Upper lobe of left lung (tissue), 6 donors: Measurements from ENCODE around the gene UBE2J2. TPM values are rescaled to one million over a fixed set of nuclear protein-coding genes. Genes with fewer than 3 reads are reported as not detected.

ENCODE experiments used
- ATAC-seq, 2 donors: fragments of 200-7000 bp; cut with Tn5 transposase; one replicate each; pipeline ENCODE4 v1.9.1; 2022; ENCODE audit warnings: mild to moderate bottlenecking in 2 of 2, moderate library complexity in 2 of 2; ENCODE audit not compliant: low FRiP score in 2 of 2
- DNase-seq, 2 donors: peaks; one replicate each; pipeline ENCODE4 v3.0.0-alpha.2; 2019 to 2020
- H3K27ac ChIP-seq, 4 donors: fragments of 200-600 bp; sonication (generic); one replicate each; pipeline ENCODE4 v1.5.1; 2016 to 2019
- H3K27me3 ChIP-seq, 4 donors: fragments of 200-600 bp; sonication (generic); one replicate each; pipeline ENCODE4 v1.5.1; 2017 to 2019
- H3K36me3 ChIP-seq, 4 donors: fragments of 200-600 bp; sonication (generic); one replicate each; pipeline ENCODE4 v1.5.1; 2016 to 2019
- H3K4me1 ChIP-seq, 4 donors: fragments of 200-600 bp; sonication (generic); one replicate each; pipeline ENCODE4 v1.5.1; 2018 to 2019
- H3K4me3 ChIP-seq, 4 donors: fragments of 200-600 bp; sonication (generic); one replicate each; pipeline ENCODE4 v1.5.1; 2017 to 2019; ENCODE audit warnings: mild to moderate bottlenecking in 2 of 4, moderate library complexity in 1 of 4
- H3K9me3 ChIP-seq, 4 donors: fragments of 200-600 bp; sonication (generic); one replicate each; pipeline ENCODE4 v1.5.1; 2018 to 2019
- EP300 ChIP-seq, 4 donors: sonication (generic); formaldehyde crosslinking; IDR thresholded peaks; one replicate each; pipeline ENCODE4 v1.5.1; 2017; ENCODE audit warnings: antibody characterized with exemption in 4 of 4, control low read depth in 2 of 4
- POLR2A ChIP-seq, 4 donors: fragments of 450-650 bp; IDR thresholded peaks; one replicate each; pipeline ENCODE4 v1.5.1; 2016 to 2017; ENCODE audit warnings: antibody characterized with exemption in 4 of 4, mild to moderate bottlenecking in 2 of 4
- POLR2AphosphoS5 ChIP-seq, 2 donors: sonication (generic); formaldehyde crosslinking; IDR thresholded peaks; one replicate each; pipeline ENCODE4 v1.5.1; 2017; ENCODE audit warnings: antibody characterized with exemption in 2 of 2
- WGBS, 2 donors: methylation state at CpG; one replicate each; pipeline ENCODE4 v1.1.5; 2017 to 2018; 5-methylcytosine and 5-hydroxymethylcytosine counted together
- total RNA-seq, 6 donors: library from RNA; depleted of rRNA in 4 of 6; stranded (reverse); fragments of >200 nt in 4 of 6; gene quantifications; one replicate each; pipeline versions ENCODE4 v1.1.0 to v1.2.1, GENCODE V29; 2016 to 2021
- TF ChIP-seq, protein P1 (sequence below), 6 experiments: fragments of 450-650 bp in 4 of 6; fragments of 200-600 bp in 2 of 6; sonication (generic) in 2 of 6; IDR thresholded peaks; one replicate each; pipeline ENCODE4 v1.5.1; 2016 to 2019; ENCODE audit warnings: antibody characterized with exemption in 6 of 6
- donor health status: DM: no; HTN: no; CAD: no; lungs with moderate emphysema.
- donor health status: DM: no; HTN: yes; CAD: no; lungs with severe emphysema.

Gene UBE2J2
- total RNA-seq, 6 donors from 2014 or later: 41.5 to 88.0 (median 50.5) TPM

DNA sequence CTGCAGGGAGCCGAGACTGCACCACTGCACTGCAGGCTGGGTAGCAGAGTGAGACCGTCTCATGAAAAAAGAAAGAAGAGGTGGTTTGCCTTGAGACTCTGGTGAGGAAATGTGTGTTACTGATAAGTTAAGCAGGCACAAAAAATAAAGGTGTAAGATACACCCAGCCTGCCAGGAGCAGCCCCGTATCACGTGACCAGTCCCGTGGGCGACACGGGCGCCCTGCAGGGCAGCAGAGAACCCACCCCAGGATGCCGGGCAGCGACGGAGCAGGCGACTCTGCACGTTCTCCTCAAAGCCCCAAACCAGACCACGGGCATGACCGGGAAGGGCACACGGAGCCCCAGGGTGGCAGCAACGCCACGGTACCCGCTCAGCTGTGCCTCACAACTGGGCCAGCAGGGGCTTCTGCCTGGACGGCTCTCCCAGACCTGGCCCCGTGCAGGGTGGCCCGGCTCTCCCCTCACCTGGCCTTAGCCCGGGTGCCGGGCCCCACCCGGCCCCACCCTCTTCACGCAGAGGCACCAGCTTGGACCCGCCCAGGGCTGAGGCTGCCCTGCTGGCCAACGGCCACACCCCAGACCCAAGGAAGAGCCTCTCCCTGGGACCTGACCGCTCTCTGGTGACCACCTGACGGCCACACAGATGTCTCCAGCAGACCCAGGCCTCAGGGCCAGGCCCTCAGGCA is 51.6 kb downstream of the UBE2J2 start:
- peaks cover 37 to 97% (median 85%) of the 10 kb centered on the region in 4 donors for H3K36me3 ChIP-seq
- H3K27ac ChIP-seq: no peak overlapping the region
- H3K4me3 ChIP-seq: no peak overlapping the region
- no peaks in the 10 kb centered on the region for H3K9me3 ChIP-seq
- no peak for DNase-seq
- H3K27me3 ChIP-seq: no peaks in the 10 kb centered on the region
- TF ChIP-seq POLR2A (IDR thresholded peaks at IDR 0.05) (no peak), EP300 (IDR thresholded peaks at IDR 0.05) (no peak), POLR2AphosphoS5 (IDR thresholded peaks at IDR 0.05) (no peak)
- TF ChIP-seq, protein P1, sequence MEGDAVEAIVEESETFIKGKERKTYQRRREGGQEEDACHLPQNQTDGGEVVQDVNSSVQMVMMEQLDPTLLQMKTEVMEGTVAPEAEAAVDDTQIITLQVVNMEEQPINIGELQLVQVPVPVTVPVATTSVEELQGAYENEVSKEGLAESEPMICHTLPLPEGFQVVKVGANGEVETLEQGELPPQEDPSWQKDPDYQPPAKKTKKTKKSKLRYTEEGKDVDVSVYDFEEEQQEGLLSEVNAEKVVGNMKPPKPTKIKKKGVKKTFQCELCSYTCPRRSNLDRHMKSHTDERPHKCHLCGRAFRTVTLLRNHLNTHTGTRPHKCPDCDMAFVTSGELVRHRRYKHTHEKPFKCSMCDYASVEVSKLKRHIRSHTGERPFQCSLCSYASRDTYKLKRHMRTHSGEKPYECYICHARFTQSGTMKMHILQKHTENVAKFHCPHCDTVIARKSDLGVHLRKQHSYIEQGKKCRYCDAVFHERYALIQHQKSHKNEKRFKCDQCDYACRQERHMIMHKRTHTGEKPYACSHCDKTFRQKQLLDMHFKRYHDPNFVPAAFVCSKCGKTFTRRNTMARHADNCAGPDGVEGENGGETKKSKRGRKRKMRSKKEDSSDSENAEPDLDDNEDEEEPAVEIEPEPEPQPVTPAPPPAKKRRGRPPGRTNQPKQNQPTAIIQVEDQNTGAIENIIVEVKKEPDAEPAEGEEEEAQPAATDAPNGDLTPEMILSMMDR (IDR thresholded peaks at IDR 0.05): no peak
- H3K4me1 ChIP-seq: peaks cover 0 to 5% (median 0%) of the 10 kb centered on the region in 4 donors
- WGBS, 2 donors: 91 to 94% methylated on average over 4 to 21 of the region's 30 CpGs
- ATAC-seq: no peak

DNA sequence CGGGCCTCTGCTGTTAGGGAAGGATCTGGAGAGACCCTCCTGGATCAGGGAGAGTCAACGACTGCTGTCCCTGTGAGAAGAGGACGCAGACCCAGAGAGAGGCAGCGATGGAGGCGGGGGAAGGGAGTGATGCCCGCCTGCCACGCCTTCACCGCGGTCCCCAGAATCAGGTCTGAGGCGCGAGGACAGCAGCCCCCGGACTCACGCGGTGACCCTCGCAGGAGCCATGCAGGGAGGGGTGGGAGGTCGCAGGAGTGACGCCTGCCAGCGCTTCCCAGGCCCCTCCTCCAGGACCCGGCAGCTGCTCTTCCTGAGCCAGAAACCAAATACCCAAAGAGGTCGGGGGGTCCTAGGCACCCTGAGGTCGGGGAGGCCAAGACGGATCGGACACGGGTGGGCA is 53.5 kb downstream of the UBE2J2 start:
- peaks cover 33 to 91% (median 78%) of the 10 kb centered on the region in 4 donors for H3K36me3 ChIP-seq
- peaks cover under 1 to 5% (median 3%) of the 10 kb centered on the region in 4 donors for H3K4me1 ChIP-seq
- H3K4me3 ChIP-seq: no peak overlapping the region
- peak in 1 of 2 donors; percentile 54 for DNase-seq
- ATAC-seq: no peak
- TF ChIP-seq EP300 (IDR thresholded peaks at IDR 0.05): no peak
- TF ChIP-seq POLR2A (IDR thresholded peaks at IDR 0.05): no peak
- no peak for TF ChIP-seq POLR2AphosphoS5 (IDR thresholded peaks at IDR 0.05)
- TF ChIP-seq, protein P1 (IDR thresholded peaks at IDR 0.05): no peak
- H3K27ac ChIP-seq: no peak overlapping the region
- WGBS, 2 donors: 90% methylated on average over 24 of the region's 24 CpGs
- H3K27me3 ChIP-seq: no peaks in the 10 kb centered on the region
- no peaks in the 10 kb centered on the region for H3K9me3 ChIP-seq

DNA sequence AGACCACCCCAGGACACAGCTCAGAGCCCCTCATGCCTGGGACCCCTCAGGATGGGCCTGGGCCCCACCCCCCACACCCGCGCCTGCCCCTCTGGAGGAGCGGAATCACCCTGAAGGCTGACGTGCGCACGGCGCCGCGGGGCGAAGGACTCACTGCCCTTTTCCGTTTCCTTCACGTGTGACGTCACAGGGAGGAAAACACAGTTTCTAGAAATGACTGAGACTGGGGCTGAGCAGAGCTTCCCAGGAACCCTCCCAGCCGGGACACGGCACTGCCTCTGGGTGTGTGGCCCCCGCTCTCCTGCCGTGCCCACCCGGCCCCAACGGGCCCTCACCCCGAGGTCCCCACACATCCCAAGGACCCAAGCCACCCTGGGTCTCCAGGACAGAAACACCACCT is 54.3 kb downstream of the UBE2J2 start:
- 85 to 90% methylated on average over 17 to 20 of the region's 20 CpGs for WGBS, 2 donors
- H3K4me1 ChIP-seq: peaks cover 7 to 13% (median 10%) of the 10 kb centered on the region in 4 donors
- TF ChIP-seq, protein P1 (IDR thresholded peaks at IDR 0.05): no peak
- TF ChIP-seq POLR2AphosphoS5 (IDR thresholded peaks at IDR 0.05): no peak
- no peak for TF ChIP-seq EP300 (IDR thresholded peaks at IDR 0.05)
- no peak for TF ChIP-seq POLR2A (IDR thresholded peaks at IDR 0.05)
- ATAC-seq (no peak), DNase-seq (peak in 1 of 2 donors; percentile 83)
- H3K27me3 ChIP-seq: no peaks in the 10 kb centered on the region
- H3K9me3 ChIP-seq: no peaks in the 10 kb centered on the region
- no peak overlapping the region for H3K27ac ChIP-seq
- H3K4me3 ChIP-seq: no peak overlapping the region
- peaks cover 33 to 84% (median 72%) of the 10 kb centered on the region in 4 donors for H3K36me3 ChIP-seq

DNA sequence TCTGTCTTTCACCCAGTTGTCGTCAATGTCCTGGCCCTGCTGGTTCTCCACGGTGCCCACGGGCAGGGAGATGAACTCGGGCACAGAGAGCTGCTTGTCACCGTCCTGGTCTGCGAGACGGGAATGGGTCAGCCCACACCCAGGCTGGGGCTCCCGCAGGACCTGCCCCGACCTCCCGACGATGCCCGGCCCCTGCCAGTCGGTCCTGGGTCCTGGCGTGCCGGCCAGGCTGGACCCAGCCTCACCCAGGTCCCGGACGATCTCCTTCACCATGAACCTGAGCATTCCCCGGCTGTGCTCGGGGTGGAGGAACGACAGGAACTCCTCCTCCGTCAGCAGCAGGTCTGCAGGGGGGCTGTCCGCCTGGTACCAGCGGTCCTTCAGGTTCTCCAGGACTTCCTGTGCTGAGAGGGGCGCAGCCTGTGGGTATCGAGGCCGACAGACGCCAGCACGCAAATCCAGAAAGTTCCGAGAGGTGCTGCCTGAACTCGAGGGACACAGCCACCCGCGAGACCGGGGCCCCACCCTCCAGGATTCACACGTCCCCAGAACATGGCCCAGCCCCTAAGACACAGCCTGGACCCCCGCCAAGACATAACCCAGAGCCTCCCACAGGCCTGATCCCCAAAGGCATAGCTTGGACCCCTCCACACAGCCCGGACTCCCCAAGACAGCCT is 55.0 kb downstream of the UBE2J2 start:
- Histone ChIP-seq H3K4me3 (no peak overlapping the region), H3K27ac (no peak overlapping the region), H3K9me3 (no peaks in the 10 kb centered on the region), H3K4me1 (peaks cover 12 to 20% (median 17%) of the 10 kb centered on the region in 4 donors), H3K36me3 (peaks cover 33 to 79% (median 69%) of the 10 kb centered on the region in 4 donors), H3K27me3 (no peaks in the 10 kb centered on the region)
- 96 to 100% methylated on average over 2 to 35 of the region's 36 CpGs for WGBS, 2 donors
- DNase-seq: peak in 1 of 2 donors; percentile 79
- no peak for TF ChIP-seq POLR2A (IDR thresholded peaks at IDR 0.05)
- TF ChIP-seq EP300 (IDR thresholded peaks at IDR 0.05): no peak
- TF ChIP-seq, protein P1 (IDR thresholded peaks at IDR 0.05): no peak
- no peak for ATAC-seq
